Mucosa of rectum (tissue), 2 donors: ENCODE data around the gene SETD1A.

ENCODE experiments used
- H3K27ac ChIP-seq, 2 donors: one replicate each; pipeline ENCODE4 v1.7.0; 2013; ENCODE audit warnings: inconsistent platforms in 2 of 2, low read depth in 2 of 2, low read length in 2 of 2
- H3K27me3 ChIP-seq, 2 donors: one replicate each; pipeline ENCODE4 v1.7.0; 2013; ENCODE audit warnings: low read length in 2 of 2; ENCODE audit not compliant: control insufficient read depth in 2 of 2, insufficient read depth in 2 of 2
- H3K36me3 ChIP-seq, 2 donors: one replicate each; pipeline ENCODE4 v1.7.0; 2013; ENCODE audit warnings: low read length in 2 of 2; ENCODE audit not compliant: control insufficient read depth in 2 of 2, insufficient read depth in 2 of 2
- H3K4me1 ChIP-seq, 2 donors: one replicate each; pipeline ENCODE4 v1.7.0; 2013; ENCODE audit warnings: low read length in 2 of 2, mild to moderate bottlenecking in 1 of 2; ENCODE audit not compliant: control insufficient read depth in 2 of 2, insufficient read depth in 2 of 2
- H3K4me3 ChIP-seq, 2 donors: one replicate each; pipeline ENCODE4 v1.7.0; 2013; ENCODE audit warnings: low read length in 2 of 2
- H3K9ac ChIP-seq, 2 donors: one replicate each; pipeline ENCODE4 v1.7.0; 2013; ENCODE audit warnings: low read length in 2 of 2, low read depth in 1 of 2, mild to moderate bottlenecking in 1 of 2
- H3K9me3 ChIP-seq, 2 donors: one replicate each; pipeline ENCODE4 v1.7.0; 2013; ENCODE audit warnings: low read length in 2 of 2; ENCODE audit not compliant: control insufficient read depth in 2 of 2
- donor health status: healthy.
- donor health status: Normal muscosa, but diverticular disease.

Gene SETD1A

GRCh38 chr16:30953111-30953510 is 4.4 kb upstream of the SETD1A start:
- no peak overlapping the region for H3K9ac ChIP-seq
- H3K4me1 ChIP-seq, result peaks cover 23 to 25% of the 10 kb centered on the region in 2 donors
- H3K36me3 ChIP-seq, result no peaks in the 10 kb centered on the region
- no peak overlapping the region for H3K4me3 ChIP-seq
- H3K27me3 ChIP-seq, result no peaks in the 10 kb centered on the region
- no peak overlapping the region for H3K27ac ChIP-seq
- H3K9me3 ChIP-seq, result no peaks in the 10 kb centered on the region

GRCh38 chr16:30953511-30954124 is 3.9 kb upstream of the SETD1A start:
- H3K9ac ChIP-seq, result no peak overlapping the region
- no peak overlapping the region for H3K4me3 ChIP-seq
- no peaks in the 10 kb centered on the region for H3K27me3 ChIP-seq
- H3K9me3 ChIP-seq, result no peaks in the 10 kb centered on the region
- no peaks in the 10 kb centered on the region for H3K36me3 ChIP-seq
- no peak overlapping the region for H3K27ac ChIP-seq
- peaks cover 25 to 27% of the 10 kb centered on the region in 2 donors for H3K4me1 ChIP-seq

GRCh38 chr16:30954993-30955392 is 2.6 kb upstream of the SETD1A start:
- H3K36me3 ChIP-seq, result peaks cover 4 to 9% of the 10 kb centered on the region in 2 donors
- no peaks in the 10 kb centered on the region for H3K27me3 ChIP-seq
- H3K27ac ChIP-seq, result no peak overlapping the region
- no peak overlapping the region for H3K4me3 ChIP-seq
- H3K9ac ChIP-seq, result no peak overlapping the region
- H3K4me1 ChIP-seq, result peaks cover 25 to 26% of the 10 kb centered on the region in 2 donors
- no peaks in the 10 kb centered on the region for H3K9me3 ChIP-seq

GRCh38 chr16:30956601-30957455 is 726 bp upstream of the SETD1A start:
- H3K27ac ChIP-seq, result peak overlapping the region; percentile 93 to 95
- peaks cover 9 to 15% of the 10 kb centered on the region in 2 donors for H3K4me1 ChIP-seq
- no peaks in the 10 kb centered on the region for H3K9me3 ChIP-seq
- peaks cover 18 to 26% of the 10 kb centered on the region in 2 donors for H3K36me3 ChIP-seq
- no peaks in the 10 kb centered on the region for H3K27me3 ChIP-seq
- H3K9ac ChIP-seq, result peak overlapping the region; percentile 92 to 94
- peak overlapping the region; percentile 88 to 95 for H3K4me3 ChIP-seq

- H3K36me3 ChIP-seq, result peaks cover 30 to 38% of the 10 kb centered on the region in 2 donors
- no peaks in the 10 kb centered on the region for H3K9me3 ChIP-seq
- peak overlapping the region; percentile 41 to 92 for H3K9ac ChIP-seq
- H3K4me1 ChIP-seq, result peaks cover 9 to 13% of the 10 kb centered on the region in 2 donors
- H3K27ac ChIP-seq, result peak overlapping the region in 1 of 2 donors; percentile 95
- peak overlapping the region; percentile 88 to 95 for H3K4me3 ChIP-seq
- no peaks in the 10 kb centered on the region for H3K27me3 ChIP-seq
Observed at GRCh38 chr16:30958175-30959079, 873 bp downstream of the SETD1A start.

- no peak overlapping the region for H3K9ac ChIP-seq
- no peaks in the 10 kb centered on the region for H3K9me3 ChIP-seq
- H3K27ac ChIP-seq, result no peak overlapping the region
- H3K27me3 ChIP-seq, result no peaks in the 10 kb centered on the region
- peaks cover 6 to 12% of the 10 kb centered on the region in 2 donors for H3K4me1 ChIP-seq
- H3K4me3 ChIP-seq, result no peak overlapping the region
- H3K36me3 ChIP-seq, result peaks cover 42 to 58% of the 10 kb centered on the region in 2 donors
Observed at GRCh38 chr16:30961384-30961783, 3.8 kb downstream of the SETD1A start.

- Histone ChIP-seq H3K4me3 (no peak overlapping the region), H3K4me1 (peaks cover under 1 to 2% of the 10 kb centered on the region in 2 donors), H3K27me3 (no peaks in the 10 kb centered on the region), H3K36me3 (peaks cover 54 to 71% of the 10 kb centered on the region in 2 donors), H3K9me3 (no peaks in the 10 kb centered on the region), H3K27ac (no peak overlapping the region), H3K9ac (no peak overlapping the region)
Observed at GRCh38 chr16:30963925-30964511, 6.5 kb downstream of the SETD1A start.

- H3K9ac ChIP-seq, result no peak overlapping the region
- no peak overlapping the region for H3K27ac ChIP-seq
- H3K4me3 ChIP-seq, result no peak overlapping the region
- no peaks in the 10 kb centered on the region for H3K27me3 ChIP-seq
- no peaks in the 10 kb centered on the region for H3K4me1 ChIP-seq
- peaks cover 58 to 72% of the 10 kb centered on the region in 2 donors for H3K36me3 ChIP-seq
- no peaks in the 10 kb centered on the region for H3K9me3 ChIP-seq
Observed at GRCh38 chr16:30964574-30965226, 7.1 kb downstream of the SETD1A start.

GRCh38 chr16:30965436-30965835 is 7.9 kb downstream of the SETD1A start:
- Histone ChIP-seq H3K36me3 (peaks cover 52 to 68% of the 10 kb centered on the region in 2 donors), H3K9ac (no peak overlapping the region), H3K4me1 (no peaks in the 10 kb centered on the region), H3K27me3 (no peaks in the 10 kb centered on the region), H3K27ac (no peak overlapping the region), H3K4me3 (no peak overlapping the region), H3K9me3 (no peaks in the 10 kb centered on the region)
